ENCODE data around the gene VMP1.
A peak's percentile ranks its signal among the peaks of the same experiment; 100 is the strongest.

Gene VMP1

GRCh38 chr17:59752922-59753321 is 45.5 kb downstream of the VMP1 start:
- TF ChIP-seq REST (IDR thresholded peaks at IDR 0.05; ENCODE audit: low read depth), result no peak
- no peak for TF ChIP-seq TEAD4 (IDR thresholded peaks at IDR 0.05)
- no peak for TF ChIP-seq FOXM1 (IDR thresholded peaks at IDR 0.05; ENCODE audit: borderline replicate concordance, low read depth)
- no peak for TF ChIP-seq RAD21 (IDR thresholded peaks at IDR 0.05; ENCODE audit: low read depth)
- no peak for TF ChIP-seq EP300 (IDR thresholded peaks at IDR 0.05; ENCODE audit: borderline replicate concordance)
- TF ChIP-seq USF1 (IDR thresholded peaks at IDR 0.05), result no peak
- no peak for TF ChIP-seq MAX (IDR thresholded peaks at IDR 0.05)
- no peak for TF ChIP-seq ZBTB7A (IDR thresholded peaks at IDR 0.05; ENCODE audit: low read depth)
- TF ChIP-seq TCF12 (IDR thresholded peaks at IDR 0.05; ENCODE audit: low read depth), result no peak
- TF ChIP-seq CEBPB (IDR thresholded peaks at IDR 0.05), result no peak
- no peak for TF ChIP-seq NFIC (IDR thresholded peaks at IDR 0.05)
- TF ChIP-seq CREB1 (IDR thresholded peaks at IDR 0.05; ENCODE audit: low read depth), result no peak
- no peak for TF ChIP-seq YY1 (IDR thresholded peaks at IDR 0.05; ENCODE audit: low read depth)
- no peak for TF ChIP-seq EGR1 (IDR thresholded peaks at IDR 0.05)
- no peak for TF ChIP-seq TAF1 (IDR thresholded peaks at IDR 0.05; ENCODE audit: low read depth)

- TF ChIP-seq CEBPB (IDR thresholded peaks at IDR 0.05) (no peak), RAD21 (IDR thresholded peaks at IDR 0.05; ENCODE audit: low read depth) (peak; percentile 81), EGR1 (IDR thresholded peaks at IDR 0.05) (no peak), EP300 (IDR thresholded peaks at IDR 0.05; ENCODE audit: borderline replicate concordance) (no peak), TAF1 (IDR thresholded peaks at IDR 0.05; ENCODE audit: low read depth) (no peak)
Observed at GRCh38 chr17:59753522-59754467, 46.3 kb downstream of the VMP1 start.

GRCh38 chr17:59754552-59754951 is 47.1 kb downstream of the VMP1 start:
- TF ChIP-seq TCF12 (IDR thresholded peaks at IDR 0.05; ENCODE audit: low read depth), result peak; percentile 72
- TF ChIP-seq NFIC (IDR thresholded peaks at IDR 0.05), result peak; percentile 70
- peak; percentile 76 for TF ChIP-seq FOXM1 (IDR thresholded peaks at IDR 0.05; ENCODE audit: borderline replicate concordance, low read depth)
- TF ChIP-seq EP300 (IDR thresholded peaks at IDR 0.05; ENCODE audit: borderline replicate concordance), result peak; percentile 83
- no peak for TF ChIP-seq EGR1 (IDR thresholded peaks at IDR 0.05)
- no peak for TF ChIP-seq YY1 (IDR thresholded peaks at IDR 0.05; ENCODE audit: low read depth)
- TF ChIP-seq TEAD4 (IDR thresholded peaks at IDR 0.05), result peak; percentile 35; the same call in 1 of the 2 replicates
- no peak; the same call in 1 of the 2 replicates for TF ChIP-seq MAX (IDR thresholded peaks at IDR 0.05)
- TF ChIP-seq ZBTB7A (IDR thresholded peaks at IDR 0.05; ENCODE audit: low read depth), result no peak
- TF ChIP-seq RAD21 (IDR thresholded peaks at IDR 0.05; ENCODE audit: low read depth), result no peak
- TF ChIP-seq CEBPB (IDR thresholded peaks at IDR 0.05), result no peak
- TF ChIP-seq TAF1 (IDR thresholded peaks at IDR 0.05; ENCODE audit: low read depth), result no peak

GRCh38 chr17:59756236-59756818 is 48.9 kb downstream of the VMP1 start:
- TF ChIP-seq CEBPB (IDR thresholded peaks at IDR 0.05) (no peak), NFIC (IDR thresholded peaks at IDR 0.05) (no peak), REST (IDR thresholded peaks at IDR 0.05; ENCODE audit: low read depth) (no peak), EGR1 (IDR thresholded peaks at IDR 0.05) (no peak), FOXM1 (IDR thresholded peaks at IDR 0.05; ENCODE audit: borderline replicate concordance, low read depth) (peak; percentile 66), TEAD4 (IDR thresholded peaks at IDR 0.05) (peak; percentile 64), TCF12 (IDR thresholded peaks at IDR 0.05; ENCODE audit: low read depth) (0 out of 2 replicates have a peak, but pooled peaks have one; percentile 32), USF1 (IDR thresholded peaks at IDR 0.05) (no peak), TAF1 (IDR thresholded peaks at IDR 0.05; ENCODE audit: low read depth) (no peak), MAX (IDR thresholded peaks at IDR 0.05) (no peak), EP300 (IDR thresholded peaks at IDR 0.05; ENCODE audit: borderline replicate concordance) (peak; percentile 68; the same call in 1 of the 2 replicates), YY1 (IDR thresholded peaks at IDR 0.05; ENCODE audit: low read depth) (no peak), RAD21 (IDR thresholded peaks at IDR 0.05; ENCODE audit: low read depth) (no peak), CREB1 (IDR thresholded peaks at IDR 0.05; ENCODE audit: low read depth) (no peak), ZBTB7A (IDR thresholded peaks at IDR 0.05; ENCODE audit: low read depth) (no peak)
